Activated naive CD4-positive, alpha-beta T cell treated with Interleukin-2 at 50 U/mL for 16 hours (primary cell): ENCODE measurements around the gene NRM.
"Not testable (repeated sequence)": the region's sequence is repeated elsewhere in the genome, so short reads cannot be mapped to it uniquely, and the experiment has no call there.

Experiments
- DNase-seq: peaks from one replicate; pipeline ENCODE4 v3.0.0-alpha.2; 2020

NRM gene

DNA sequence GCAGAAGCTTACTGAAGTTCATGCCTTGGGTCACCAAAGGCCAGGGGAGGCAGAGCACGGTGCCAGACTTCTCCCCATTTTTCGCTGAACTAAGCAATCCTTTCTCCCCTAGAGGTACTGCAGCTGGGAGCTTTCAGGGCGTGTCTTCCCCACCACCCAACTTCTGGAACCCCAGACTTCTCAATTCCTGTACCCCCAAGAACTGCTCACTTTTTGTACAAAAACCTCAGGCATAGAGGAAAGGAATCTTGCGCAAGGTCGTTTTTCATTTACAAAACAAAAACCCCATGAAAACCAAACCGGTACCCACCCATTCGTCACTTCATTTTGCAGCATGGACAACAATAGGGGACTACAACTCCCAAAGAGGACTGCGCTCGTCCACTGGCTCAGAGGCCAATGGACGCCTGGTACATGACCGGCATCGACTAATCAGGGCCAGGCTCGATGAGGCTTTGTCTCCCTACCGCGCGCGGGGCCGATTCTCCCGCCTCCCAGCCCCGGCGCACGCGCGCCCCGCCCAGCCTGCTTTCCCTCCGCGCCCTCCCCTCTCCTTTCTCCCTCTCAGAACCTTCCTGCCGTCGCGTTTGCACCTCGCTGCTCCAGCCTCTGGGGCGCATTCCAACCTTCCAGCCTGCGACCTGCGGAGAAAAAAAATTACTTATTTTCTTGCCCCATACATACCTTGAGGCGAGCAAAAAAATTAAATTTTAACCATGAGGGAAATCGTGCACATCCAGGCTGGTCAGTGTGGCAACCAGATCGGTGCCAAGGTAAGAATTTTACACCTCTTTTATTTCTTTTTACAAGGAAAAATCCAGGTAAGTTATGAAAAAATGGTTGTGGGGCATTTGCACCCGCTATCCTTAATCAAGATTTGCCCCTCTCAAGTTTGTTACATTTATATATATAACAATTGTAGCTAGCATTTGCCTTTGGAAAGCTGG is 29.3 kb upstream of the NRM start, which contains the start of gene TUBB:
TUBB (plus strand) TSS at position 562 of the 947 bp plus-strand sequence; CDS start at position 717, 155 bp downstream.
- DNase-seq = peak; percentile 95

DNA sequence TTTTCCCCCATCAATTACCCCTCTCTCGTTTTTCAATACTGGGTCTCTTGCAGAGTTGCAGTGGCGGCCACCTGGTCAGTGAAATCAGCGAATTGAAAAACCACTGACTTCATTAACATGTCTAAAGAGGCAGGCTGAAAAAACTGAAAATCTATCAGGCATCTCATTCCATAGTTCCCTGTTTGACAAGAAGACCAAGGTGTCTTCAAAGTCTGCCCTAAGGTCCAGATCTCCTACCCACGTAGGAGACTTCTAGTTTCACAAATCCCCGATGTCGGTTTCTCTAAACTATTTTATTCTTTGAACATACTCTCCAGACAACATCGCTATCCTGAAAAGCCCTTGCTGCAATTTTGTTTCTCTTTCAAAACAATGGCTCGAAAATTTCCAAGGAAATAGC is 28.6 kb upstream of the NRM start:
- no peak for DNase-seq

DNA sequence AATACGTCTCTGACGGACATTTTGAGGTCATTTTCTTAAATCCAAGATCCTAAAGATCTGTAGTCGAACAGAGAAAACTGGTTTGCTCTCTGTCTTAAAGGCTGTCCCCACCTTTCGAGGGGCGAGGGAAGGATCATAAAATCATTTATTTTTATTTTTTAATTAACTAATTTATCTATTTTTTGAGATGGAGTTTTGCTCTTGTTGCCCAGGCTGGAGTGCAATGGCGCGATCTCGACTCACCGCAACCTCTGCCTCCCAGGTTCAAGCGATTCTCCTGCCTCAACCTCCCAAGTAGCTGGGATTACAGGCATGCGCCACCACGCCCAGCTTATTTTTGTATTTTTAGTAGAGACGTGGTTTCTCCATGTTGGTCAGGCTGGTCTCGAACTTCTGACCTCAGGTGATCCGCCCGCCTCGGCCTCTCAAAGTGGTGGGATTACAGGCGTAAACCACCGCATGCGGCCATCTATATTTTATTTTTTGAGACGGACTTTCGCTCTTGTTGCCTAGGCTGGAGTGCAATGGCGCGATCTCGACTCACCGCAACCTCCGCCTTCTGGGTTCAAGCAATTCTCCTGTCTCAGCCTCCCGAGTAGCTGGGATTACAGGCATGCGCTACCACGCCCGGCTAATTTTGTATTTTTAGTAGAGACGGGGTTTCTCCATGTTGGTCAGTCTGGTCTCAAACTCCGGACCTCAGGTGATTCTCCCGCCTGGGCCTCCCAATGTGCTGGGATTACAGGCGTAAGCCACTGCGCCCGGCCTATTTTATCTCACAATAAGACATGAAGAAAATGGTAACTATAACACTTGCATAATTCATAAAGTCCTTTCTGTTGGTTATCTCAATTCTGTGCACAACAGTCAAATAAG is 27.3 kb upstream of the NRM start:
- DNase-seq = not testable (repeated sequence)

DNA sequence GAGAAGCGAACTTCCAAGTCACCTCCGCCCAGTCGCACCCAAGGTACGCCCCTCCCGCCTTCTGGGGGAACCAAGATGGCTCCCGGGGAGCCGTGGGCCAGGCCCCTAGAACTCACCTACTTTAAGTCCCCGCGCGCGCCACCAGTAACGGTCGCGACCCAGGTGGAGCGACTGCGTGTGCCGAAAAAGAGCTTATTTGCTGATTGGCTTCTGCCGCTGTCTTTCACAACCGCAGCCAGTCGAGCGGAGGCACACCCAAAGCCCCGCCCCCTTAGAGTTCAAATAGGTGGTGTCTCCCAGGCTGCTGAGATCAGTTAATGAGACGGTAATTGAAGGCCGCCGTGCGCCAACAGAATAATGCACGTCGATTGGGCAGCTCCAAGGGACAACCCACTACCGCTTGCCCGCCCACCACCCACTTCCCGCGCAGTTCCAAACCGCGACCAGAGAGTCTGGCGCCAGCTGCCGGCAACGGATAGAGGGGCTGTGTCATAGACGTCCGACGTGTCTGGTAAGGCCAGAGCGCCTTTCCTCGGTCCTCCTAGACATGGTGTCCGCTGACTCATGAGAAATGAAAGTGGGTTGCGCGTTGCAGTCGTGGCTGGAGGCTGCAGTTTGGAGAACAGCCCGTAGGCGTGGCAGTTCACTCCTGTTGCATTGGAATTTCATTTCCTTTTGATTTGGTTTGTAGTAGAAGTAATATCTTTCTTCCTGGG is 26.5 kb upstream of the NRM start, which contains the start of gene MDC1:
MDC1 (minus strand) TSS at position 153 of the 716 bp plus-strand sequence. CDS start 2,106 bp downstream, outside the sequence.
- DNase-seq = peak; percentile 99

DNA sequence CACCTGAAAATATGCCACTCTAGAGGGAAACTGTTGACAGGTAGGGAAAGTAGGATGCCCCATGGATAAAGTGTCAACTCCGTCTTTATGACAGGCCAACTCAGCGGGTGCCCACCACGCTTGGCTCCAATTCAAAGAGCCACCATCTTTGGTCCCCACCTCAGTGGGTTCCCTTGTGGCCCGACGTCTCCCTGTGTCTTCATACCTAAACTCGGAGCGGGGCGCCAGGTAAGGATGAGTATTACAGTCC is 26.0 kb upstream of the NRM start:
- DNase-seq = no peak

- DNase-seq = no peak
Measured at GRCh38 chr6:30714263-30714662, 23.5 kb upstream of the NRM start.

DNA sequence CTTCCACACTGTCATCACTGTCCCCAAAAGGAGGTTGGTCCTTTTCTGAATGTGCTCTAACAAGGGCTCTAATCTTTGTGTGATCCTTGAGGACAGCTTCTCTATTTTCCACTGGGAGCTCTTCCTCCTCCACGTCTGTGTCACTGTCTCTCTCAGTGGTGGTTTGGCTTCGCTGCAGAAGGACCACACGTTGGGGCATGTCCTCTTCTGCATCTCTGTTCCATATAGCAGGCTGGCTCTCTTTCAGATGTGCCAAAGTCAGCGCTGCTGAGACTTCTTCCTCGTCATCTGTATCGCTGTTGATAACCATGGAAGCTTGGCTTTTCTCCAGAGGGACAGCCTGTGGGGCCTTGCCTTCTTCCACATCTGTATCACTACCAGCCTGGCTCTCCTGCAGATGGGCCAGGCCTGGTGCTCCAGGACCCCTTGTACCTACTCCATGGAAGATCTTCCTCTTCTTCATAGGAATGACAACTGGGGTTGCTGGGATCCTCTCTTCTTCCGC is 21.7 kb upstream of the NRM start:
- no peak for DNase-seq

DNA sequence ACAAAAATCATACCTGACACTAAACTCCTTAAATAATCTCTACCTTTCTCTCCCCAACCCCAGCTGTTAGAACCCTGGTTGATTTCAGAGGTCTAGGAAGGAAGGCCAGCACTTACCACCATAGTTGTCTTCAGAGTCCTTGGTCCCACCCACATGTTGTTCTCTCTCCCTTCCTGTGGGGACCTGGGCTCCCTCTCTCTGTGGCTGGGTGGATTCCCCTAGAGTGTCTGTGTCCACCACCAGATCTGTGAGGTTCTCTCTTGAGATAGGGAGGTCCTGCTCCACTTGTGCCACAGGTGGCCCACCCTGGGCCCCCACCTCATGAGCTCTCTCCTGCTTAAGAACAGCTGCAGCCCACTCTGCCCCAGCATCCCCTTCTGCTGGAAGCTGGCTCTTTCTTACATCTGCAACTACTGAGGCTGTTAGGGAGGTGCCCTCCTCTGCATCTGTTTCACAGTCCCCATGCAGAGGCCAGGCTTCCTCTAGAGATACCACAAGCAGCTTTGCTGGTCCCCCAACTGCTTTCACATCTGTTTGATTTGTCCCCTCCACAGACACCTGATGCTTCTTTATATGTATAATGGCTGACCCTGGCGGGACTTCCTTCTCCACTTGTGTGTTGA is 21.1 kb upstream of the NRM start:
- DNase-seq = no peak

GRCh38 chr6:30709101-30709868 is 18.5 kb upstream of the NRM start:
- DNase-seq = no peak

DNA sequence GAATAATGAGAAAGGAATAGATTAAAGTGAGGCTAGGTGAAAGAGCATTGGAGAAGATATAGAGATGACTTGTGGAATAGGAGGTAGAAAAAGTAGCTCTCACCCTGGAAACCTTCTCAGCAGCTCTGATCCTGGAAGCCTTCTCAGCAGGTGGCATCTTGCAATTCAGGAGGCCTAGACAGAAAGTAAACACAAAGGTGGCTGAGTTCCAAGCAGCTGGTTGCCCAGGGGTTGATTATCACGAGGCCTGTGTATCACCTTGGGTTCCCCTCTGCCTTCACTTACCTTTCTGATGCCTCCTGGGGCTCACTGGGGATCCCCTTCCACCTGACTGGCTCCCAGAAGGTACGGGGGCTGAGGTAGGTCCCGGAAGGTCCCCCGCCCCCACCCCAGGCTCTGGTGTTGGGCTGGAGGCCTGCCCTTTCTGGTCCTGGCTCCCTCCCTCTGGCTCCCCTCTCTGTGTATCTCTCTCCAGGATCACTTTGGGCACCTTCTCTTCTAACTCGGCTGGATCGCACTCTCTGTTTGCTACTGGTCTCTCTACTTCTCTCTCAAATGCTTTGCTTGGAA is 16.6 kb upstream of the NRM start:
- no peak for DNase-seq

- no peak for DNase-seq
Measured at GRCh38 chr6:30705620-30706019, 14.8 kb upstream of the NRM start.

GRCh38 chr6:30703821-30704220 is 13.0 kb upstream of the NRM start:
- DNase-seq = no peak

DNA sequence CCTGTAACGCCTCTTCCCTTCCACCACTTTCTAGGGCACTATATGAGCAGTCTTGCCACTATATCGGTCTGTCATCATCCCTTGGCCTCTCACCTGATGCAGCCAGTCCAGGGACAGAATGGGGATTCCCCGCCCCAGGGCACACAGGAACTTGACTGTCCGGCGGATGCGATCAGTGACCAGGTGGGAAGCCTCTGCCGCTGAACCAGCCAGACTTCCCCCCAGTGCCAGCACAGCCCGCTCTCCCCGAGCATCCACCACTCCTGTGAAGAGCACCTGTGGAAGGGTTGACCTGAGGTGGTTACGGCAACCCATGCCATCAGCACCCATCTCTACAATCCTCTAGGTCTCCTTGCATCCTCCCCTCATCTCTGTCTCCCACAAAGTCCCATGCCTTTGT is 12.2 kb upstream of the NRM start:
- no peak for DNase-seq

- no peak for DNase-seq
Measured at GRCh38 chr6:30700340-30700739, 9.6 kb upstream of the NRM start.

DNA sequence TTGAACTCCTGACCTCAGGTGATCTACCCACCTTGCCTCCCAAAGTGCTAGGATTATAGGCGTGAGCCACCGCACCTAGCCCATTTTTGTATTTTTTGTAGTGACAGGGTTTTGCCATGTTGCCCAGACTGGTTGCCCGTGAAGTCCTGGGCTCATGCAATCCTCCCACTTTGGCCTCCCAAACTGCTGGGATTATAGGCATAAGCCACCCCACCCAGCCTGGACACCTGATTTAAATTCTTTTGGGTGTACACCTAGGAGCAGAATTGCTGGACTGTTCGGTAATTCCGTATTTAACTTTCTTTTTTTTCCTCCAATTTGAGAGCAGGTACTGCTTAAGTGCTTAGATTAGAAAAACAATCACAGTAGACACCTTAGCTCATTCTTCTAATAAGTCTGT is 5.6 kb upstream of the NRM start:
- no peak for DNase-seq

DNA sequence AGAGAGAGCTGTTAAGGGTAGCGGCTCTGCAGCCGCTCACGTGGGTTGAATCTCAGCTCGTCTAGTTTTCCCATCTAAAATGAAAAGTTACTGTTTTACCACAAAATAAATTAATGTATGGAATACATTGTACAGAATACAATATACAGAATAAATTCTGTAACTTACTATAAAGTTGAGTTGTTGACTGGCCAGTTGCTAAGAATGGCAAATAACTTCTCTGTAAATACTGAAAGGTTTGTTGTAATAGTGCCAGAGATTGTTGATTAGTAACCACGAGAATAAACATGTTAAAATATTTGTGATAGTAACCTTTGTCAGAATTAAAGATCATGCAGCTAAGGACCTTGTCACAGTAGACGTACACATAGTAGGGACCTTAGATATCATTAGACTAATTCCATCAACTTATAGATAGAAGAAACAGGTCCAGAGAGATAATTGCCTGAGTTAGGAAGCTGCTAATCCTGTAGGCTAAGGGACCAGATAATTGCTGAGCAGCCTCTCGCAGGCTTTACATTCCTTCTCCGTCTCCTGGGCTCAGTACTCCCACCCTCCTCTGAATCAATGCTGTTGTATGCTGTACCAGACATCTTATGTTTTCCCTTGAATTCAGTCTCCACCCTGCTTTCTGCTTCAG is 544 bp upstream of the NRM start:
- no peak for DNase-seq

- DNase-seq = no peak
Measured at GRCh38 chr6:30689985-30690384, 799 bp downstream of the NRM start.

- DNase-seq = no peak
Measured at GRCh38 chr6:30689022-30689865, 1.5 kb downstream of the NRM start.

DNA sequence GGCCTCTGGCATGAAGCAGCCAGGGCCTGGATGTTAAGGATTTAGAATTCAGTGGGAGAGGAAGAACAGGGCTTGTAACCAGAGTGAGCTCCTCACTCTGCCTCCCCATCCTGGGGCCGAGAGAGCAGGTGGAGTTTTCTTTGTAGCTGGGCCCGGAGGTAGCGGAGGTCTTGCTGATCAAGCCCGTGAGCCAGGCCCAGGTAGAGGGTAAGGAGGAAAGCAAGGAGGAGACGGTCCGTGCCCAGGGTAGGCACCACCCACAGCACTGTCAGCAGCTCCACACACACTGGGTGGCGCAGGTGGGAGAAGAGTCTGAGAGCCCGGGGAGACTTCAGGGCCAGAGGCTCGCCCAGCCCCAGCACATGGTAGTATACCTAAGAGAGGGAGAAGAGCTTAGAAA is 2.2 kb downstream of the NRM start:
- no peak for DNase-seq
